Measurements from ENCODE around the gene KCTD18.

GRCh38 chr2:200534572-200534971 is 24.7 kb upstream of the KCTD18 start:
- no peak for TF ChIP-seq POLR2A (IDR thresholded peaks at IDR 0.05)
- TF ChIP-seq CTCF (IDR thresholded peaks at IDR 0.05): no peak

All from upper lobe of left lung (tissue), 4 donors.